GM21515 (cell line): ENCODE data around the gene CDX1.

Source experiments
- ATAC-seq: cut with Tn5 transposase; IDR thresholded peaks from one replicate; pipeline ENCODE4 v1.9.1; 2021; ENCODE audit not compliant: unreplicated experiment

CDX1 gene

GRCh38 chr5:150162142-150162513 lies 4.5 kb upstream of the CDX1 start:
- ATAC-seq = no peak

DNA sequence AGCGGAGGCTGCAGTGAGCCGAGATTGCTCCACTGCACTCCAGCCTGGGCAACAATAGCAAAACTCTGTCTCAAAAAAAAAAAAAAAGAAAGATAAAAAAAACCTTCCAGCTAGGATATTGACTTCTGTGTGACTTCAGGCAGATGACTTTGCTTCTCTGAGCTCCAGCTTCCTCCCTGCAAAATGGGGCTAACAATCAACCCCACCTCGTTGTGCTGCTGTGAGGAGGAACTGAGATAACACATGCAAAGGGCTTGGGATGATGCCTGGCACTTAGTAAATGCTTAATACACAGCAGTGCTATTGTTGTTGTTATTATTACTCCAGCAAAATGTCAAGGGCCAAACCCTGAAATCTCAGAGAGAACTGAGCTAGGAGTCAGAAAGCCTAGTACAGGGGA lies 3.5 kb upstream of the CDX1 start:
- ATAC-seq = no peak

GRCh38 chr5:150163547-150164059 lies 3.0 kb upstream of the CDX1 start:
- no peak for ATAC-seq

GRCh38 chr5:150164211-150164980 lies 2.2 kb upstream of the CDX1 start:
- ATAC-seq = no peak

GRCh38 chr5:150166037-150166649 lies 435 bp upstream of the CDX1 start:
- no peak for ATAC-seq

DNA sequence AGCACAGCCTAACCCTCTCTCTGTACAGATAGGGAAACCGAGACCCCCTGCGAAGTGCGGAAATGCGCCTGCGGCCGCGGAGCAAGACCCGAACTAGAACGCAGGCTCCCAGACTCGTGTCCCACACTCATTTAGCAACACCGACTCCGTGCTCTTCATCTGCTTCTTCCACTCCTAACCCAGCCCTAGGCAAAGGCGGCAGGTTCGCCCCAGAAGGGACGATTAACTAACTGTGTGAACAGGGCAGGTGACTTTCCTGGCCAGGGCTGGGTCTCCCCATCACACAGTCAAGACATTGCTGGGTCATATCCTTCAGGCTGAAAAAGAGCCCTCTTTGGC lies 903 bp downstream of the CDX1 start:
- no peak for ATAC-seq

- no peak for ATAC-seq
Measured at GRCh38 chr5:150167908-150168307, 1.3 kb downstream of the CDX1 start.

DNA sequence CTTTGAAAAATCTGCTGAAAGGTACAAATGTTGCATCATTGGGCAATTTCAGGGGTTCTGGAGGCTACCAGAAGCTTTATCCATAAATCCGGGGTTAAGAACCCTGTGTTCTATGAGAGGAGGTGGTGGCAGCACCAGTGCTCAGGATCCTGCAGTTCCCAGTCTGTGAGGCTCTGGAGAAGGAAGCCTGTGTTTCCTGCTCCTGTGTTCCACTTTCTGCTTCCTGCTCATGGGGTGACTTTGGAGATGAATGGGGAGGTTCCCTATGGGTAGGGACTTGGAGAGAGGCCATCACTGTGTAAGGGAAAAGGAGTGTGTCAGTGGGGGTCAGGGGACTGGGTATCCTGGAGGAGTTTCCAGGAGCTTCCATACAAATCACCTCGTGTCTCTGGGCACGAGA lies 2.3 kb downstream of the CDX1 start:
- no peak for ATAC-seq

DNA sequence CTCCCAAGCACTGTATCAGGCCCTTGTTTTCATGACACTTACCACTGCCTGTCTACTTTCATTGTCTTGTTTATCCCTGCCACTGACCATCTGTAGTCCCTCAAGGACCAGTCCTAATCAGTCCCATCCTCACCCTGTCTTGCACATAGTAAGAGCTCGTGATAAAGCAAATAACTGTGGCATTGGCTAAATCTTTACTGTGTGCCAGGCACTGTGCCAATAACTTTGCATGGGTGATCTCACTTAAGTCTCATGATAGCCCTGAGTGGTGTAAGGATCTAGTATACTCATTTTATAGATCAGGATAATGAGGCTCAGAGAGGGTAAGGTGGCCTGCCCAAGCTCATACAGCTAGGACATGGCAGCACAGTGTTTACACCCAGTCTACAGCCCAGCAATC lies 5.6 kb downstream of the CDX1 start:
- ATAC-seq = no peak

- ATAC-seq = no peak
Measured at GRCh38 chr5:150172556-150172955, 6.0 kb downstream of the CDX1 start.

GRCh38 chr5:150173161-150173560 lies 6.6 kb downstream of the CDX1 start:
- no peak for ATAC-seq

DNA sequence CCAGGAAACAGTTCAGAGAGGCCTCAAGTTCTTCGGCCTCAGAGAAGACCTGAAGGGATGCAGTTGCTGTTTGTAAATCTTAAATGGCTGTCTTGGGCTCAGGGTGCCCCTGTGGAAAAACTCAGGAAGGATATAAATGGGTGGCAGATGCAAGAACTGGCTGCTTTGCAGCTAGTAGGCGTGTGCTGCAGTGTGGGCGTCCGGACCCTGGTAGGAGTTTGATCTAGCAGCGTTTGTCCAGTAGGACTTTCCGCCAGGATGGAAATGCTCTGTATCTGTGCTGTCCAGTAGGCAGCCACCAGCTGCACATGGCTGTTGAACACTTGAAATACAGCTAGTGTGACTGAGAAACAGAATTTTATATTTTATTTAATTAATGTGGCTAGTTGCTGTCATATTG lies 7.7 kb downstream of the CDX1 start:
- no peak for ATAC-seq

- no peak for ATAC-seq
Measured at GRCh38 chr5:150175076-150175475, 8.5 kb downstream of the CDX1 start.

DNA sequence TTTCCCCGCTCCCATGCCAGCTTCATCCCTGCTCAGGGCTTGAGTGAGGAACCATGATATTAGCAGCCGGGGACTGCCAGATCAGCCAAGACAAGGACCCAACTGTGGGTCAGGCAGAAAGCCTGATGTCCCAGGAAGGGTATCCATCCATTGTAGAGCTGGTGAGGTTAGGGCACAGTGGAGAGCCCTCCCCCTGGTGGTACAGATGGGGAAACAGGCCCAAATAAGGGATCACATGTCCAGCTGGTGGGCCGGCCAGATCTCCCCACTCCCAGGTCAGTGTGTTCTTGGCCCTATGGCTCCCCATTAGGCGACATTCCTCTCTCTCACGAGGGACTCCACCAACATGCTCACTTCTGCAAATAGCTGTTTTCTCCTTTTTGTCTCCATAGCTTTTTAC lies 9.0 kb downstream of the CDX1 start:
- ATAC-seq = no peak

DNA sequence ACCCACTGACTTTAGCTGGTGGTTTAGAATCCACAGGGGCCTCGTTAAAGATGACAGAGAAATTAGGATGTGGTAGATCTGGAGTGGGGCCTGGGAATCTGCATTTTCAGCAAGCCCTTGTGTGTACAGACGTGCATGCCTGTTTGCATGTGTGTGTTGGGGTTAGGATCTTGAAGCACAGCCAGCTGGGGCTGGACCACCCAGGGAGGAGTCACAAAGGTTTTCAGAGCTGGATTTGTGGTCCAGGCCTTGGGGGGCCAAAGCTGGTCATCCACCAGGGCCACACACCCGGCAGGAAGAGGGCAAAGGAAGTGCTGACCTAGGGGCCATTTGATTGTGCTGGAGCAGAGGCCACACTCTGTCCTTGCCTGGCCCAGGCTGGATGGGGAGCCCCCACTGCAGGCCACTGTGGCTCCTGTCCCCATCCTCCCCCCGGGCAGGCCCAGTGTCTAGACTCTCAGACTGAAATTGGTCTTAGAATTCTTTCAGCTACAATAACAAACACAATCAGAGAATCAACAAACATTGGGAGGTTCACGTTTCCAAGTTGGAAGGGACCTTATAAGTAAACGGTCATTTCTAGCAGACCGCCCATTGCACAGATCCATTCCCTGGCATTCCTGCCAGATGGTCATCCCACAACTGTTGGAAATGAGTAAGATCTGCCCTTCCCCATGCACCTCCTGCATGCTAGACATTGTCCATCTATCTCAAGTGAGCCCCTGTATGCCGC lies 10.3 kb downstream of the CDX1 start:
- ATAC-seq = no peak

DNA sequence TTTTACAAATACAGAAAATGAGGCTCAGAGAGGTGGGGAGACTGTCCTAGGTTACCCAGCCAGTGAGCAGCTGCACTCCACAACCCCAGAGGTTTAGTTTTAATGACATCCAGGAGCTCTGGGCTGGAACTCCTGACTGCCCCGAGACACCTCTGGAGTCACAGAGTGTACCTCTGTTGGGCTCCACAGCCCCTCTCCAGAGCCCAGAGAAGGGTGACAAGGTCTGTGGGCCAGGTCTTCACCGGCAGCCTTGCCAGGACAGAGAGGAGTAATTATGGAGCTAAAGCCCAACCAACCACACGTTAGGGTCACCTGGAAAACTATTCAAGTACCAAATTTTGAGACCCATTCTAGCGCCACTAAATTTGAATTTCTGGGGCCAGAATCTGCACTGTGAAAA lies 11.1 kb downstream of the CDX1 start:
- no peak for ATAC-seq

- no peak for ATAC-seq
Measured at GRCh38 chr5:150178262-150178661, 11.7 kb downstream of the CDX1 start.

DNA sequence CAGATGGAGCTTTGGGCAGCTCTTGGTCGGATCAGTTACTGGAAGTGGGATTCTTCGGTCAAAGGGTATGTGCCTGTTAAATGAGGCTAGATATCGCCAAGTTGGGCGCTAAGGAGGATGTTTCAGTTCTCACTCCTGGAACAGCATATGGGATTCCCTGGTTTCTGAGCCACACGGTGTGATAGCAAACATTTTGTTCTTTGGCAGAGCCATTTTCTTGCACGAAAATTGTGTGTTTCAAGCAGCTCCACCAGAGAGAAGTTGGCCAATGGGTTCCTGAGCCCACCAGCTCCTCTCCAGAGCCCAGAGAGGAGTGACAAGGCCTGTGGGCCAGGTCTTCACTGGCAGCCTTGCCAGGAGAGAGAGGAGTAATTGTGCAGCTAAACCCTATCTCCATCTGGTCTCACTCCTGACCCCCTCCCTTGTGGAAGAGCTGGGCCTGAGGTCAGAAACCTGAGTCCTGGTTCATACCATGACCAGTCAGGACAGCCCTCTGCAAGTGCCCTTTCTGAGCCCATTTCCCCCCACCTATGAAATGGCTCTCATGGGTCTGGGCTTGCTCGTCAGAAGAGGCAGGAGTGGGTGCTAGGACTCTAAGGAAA lies 12.5 kb downstream of the CDX1 start:
- ATAC-seq = no peak

DNA sequence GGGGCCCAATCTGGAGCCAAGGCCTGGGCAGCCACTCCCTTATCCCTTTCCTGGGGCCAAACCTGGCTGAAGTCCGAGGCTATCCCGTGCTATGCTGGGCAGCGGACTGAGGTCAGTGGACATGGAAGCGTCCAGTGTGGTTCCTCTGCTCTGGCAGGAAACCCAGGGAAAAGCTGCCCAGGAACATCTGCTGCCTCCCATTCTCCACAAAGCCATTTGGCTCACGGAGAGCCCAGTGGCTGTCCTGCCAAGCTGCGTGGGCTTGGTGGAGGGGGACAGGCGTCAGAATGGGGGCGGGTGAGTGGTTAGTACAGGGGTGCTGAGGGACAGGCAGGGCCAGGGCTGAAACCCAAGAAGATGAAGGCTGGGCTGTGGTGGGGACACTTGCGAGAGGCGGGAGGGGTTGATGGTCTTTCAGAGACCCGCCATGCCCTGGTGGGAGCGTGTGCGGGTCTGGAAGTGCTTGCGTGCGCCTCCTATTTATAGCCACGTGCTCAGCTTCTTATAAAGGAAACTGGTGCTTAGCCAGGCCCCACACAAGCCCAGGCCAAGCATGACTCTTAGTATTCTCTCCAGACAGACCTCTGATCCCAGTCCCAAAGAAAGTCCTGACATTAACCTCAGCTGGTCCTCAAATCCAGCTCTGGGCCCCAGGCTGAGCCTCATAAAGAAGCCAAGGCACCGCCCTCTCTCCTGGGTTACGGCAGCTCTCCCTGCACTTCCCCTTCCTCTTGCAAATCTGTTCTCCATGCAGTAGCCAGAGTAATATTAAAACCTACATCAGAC lies 13.9 kb downstream of the CDX1 start:
- ATAC-seq = no peak

GRCh38 chr5:150181027-150181426 lies 14.4 kb downstream of the CDX1 start:
- no peak for ATAC-seq
